A673 (cell line): ENCODE data around the gene TCAF1. TPM values are rescaled to one million over a fixed set of nuclear protein-coding genes. Genes with fewer than 3 reads are reported as not detected.

ENCODE experiments used
- BruUV-seq: library from RNA; stranded (reverse); fragments of 400-500 nt; replicated peaks from 2 replicates; lab custom pipeline; 2021; lab: Mats Ljungman, UMichigan
- CTCF ChIA-PET: fragments of 300-600 bp; sonication (Branson Sonifier 250); formaldehyde crosslinking; loops from one replicate; lab custom pipeline; 2022; ENCODE audit warnings: antibody characterized with exemption; lab: Charles Lee
- POLR2A ChIA-PET: fragments of 300-600 bp; sonication (Branson Sonifier 250); formaldehyde crosslinking; loops from one replicate; lab custom pipeline; 2022; ENCODE audit warnings: antibody characterized with exemption; ENCODE audit not compliant: low non-redundant PET; lab: Charles Lee
- DNase-seq: peaks from one replicate; pipeline ENCODE4 v3.0.0-alpha.2; 2015; ENCODE audit warnings: low spot score
- H3K27ac ChIP-seq: fragments of 200-600 bp; sonication (generic); 2 replicates; pipeline ENCODE4 v1.5.1; 2016; ENCODE audit warnings: mixed run types, low read depth, mild to moderate bottlenecking, mixed read lengths, antibody characterized with exemption, low read length; ENCODE audit not compliant: poor library complexity, severe bottlenecking
- H3K27me3 ChIP-seq: fragments of 200-600 bp; sonication (generic); replicated peaks from 2 replicates; pipeline ENCODE4 v1.6.1; 2017; ENCODE audit warnings: mixed run types, low read depth, mild to moderate bottlenecking, mixed read lengths, antibody characterized with exemption, low read length; ENCODE audit not compliant: insufficient read depth, poor library complexity
- H3K36me3 ChIP-seq: fragments of 200-600 bp; sonication (generic); 2 replicates; pipeline ENCODE4 v1.6.1; 2016; ENCODE audit warnings: mixed run types, mild to moderate bottlenecking, mixed read lengths, antibody characterized with exemption, low read length; ENCODE audit not compliant: insufficient read depth, poor library complexity, severe bottlenecking
- H3K4me1 ChIP-seq: fragments of 200-600 bp; sonication (generic); 2 replicates; pipeline ENCODE4 v1.6.1; 2017; ENCODE audit warnings: mixed run types, mild to moderate bottlenecking, mixed read lengths, antibody characterized with exemption, low read length; ENCODE audit not compliant: insufficient read depth, poor library complexity, severe bottlenecking
- H3K4me3 ChIP-seq: fragments of 200-600 bp; sonication (generic); 2 replicates; pipeline ENCODE4 v1.5.1; 2016; ENCODE audit warnings: low read depth, mixed run types, mild to moderate bottlenecking, mixed read lengths, low read length; ENCODE audit not compliant: poor library complexity, severe bottlenecking
- H3K9me3 ChIP-seq: fragments of 200-600 bp; sonication (generic); 2 replicates; pipeline ENCODE4 v1.6.1; 2016; ENCODE audit warnings: mixed run types, low read depth, mild to moderate bottlenecking, mixed read lengths, antibody characterized with exemption, low read length; ENCODE audit not compliant: poor library complexity, severe bottlenecking
- CTCF ChIP-seq: fragments of 300-800, 200-600 bp; sonication (generic); conservative IDR thresholded peaks from 2 replicates; pipeline ENCODE4 v1.5.1; 2017; ENCODE audit warnings: low read depth, mild to moderate bottlenecking, antibody characterized with exemption, low read length, moderate library complexity, mixed read lengths
- EZH2 ChIP-seq: fragments of 200-600 bp; sonication (generic); IDR thresholded peaks from 2 replicates; pipeline ENCODE4 v1.6.1; 2017; ENCODE audit warnings: borderline replicate concordance, low read depth, mild to moderate bottlenecking, mixed read lengths, antibody characterized with exemption, low read length; ENCODE audit not compliant: poor library complexity, severe bottlenecking
- intact Hi-C: fragments of 100-400 bp; cut with micrococcal nuclease; formaldehyde crosslinking; loops from one replicate; pipeline ENCODE4 v1.10.0; 2022; ENCODE audit not compliant: unreplicated experiment
- total RNA-seq: library from RNA; stranded (reverse); gene quantifications from 2 replicates; pipeline ENCODE4 v1.2.3, GENCODE V29; 2021

Gene TCAF1
- total RNA-seq, 1 experiment from 2014 or later: 38.6 TPM

DNA sequence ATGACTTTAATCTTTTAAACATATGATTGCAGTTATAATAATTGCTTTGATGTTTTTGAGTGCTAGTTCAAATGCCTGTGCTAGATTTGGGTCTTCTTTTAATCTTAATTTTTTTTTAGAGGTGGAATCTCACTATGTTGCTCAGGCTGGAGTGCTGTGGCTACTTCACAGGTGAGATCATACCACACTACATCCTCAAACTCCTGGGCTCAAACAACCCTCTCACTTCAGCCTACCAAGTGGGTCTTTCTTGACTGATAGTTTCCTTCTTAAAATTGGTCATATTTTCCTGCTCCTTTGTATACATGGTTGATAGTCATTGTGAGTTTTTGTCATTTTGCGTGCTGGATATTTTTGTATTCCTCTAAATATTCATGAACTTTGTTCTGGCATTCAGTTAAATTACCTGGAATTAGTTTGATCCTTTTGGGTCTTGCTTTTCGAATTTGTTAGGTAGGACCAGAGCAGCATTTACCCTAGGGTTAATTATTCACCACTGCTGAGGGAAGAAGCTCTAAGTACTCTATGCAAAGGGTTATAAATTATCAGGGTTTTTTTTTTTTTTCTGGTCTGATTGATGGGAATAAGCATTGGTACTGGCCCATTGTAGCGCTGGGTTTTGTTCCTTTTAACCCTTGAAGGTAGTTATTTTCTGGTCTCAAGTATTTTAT lies 12.1 kb upstream of the TCAF1 start:
- no TSS peak for BruUV-seq
- intact Hi-C loops: no loop called here
- H3K4me3 ChIP-seq: no peak overlapping the region
- no peak for TF ChIP-seq CTCF
- no peak for TF ChIP-seq EZH2
- H3K27me3 ChIP-seq: peaks cover 13% of the 10 kb centered on the region
- CTCF ChIA-PET: no interaction called here
- DNase-seq: no peak
- no peaks in the 10 kb centered on the region for H3K9me3 ChIP-seq
- H3K36me3 ChIP-seq: no peaks in the 10 kb centered on the region
- POLR2A ChIA-PET: no interaction called here
- no peak overlapping the region for H3K27ac ChIP-seq
- no peaks in the 10 kb centered on the region for H3K4me1 ChIP-seq

DNA sequence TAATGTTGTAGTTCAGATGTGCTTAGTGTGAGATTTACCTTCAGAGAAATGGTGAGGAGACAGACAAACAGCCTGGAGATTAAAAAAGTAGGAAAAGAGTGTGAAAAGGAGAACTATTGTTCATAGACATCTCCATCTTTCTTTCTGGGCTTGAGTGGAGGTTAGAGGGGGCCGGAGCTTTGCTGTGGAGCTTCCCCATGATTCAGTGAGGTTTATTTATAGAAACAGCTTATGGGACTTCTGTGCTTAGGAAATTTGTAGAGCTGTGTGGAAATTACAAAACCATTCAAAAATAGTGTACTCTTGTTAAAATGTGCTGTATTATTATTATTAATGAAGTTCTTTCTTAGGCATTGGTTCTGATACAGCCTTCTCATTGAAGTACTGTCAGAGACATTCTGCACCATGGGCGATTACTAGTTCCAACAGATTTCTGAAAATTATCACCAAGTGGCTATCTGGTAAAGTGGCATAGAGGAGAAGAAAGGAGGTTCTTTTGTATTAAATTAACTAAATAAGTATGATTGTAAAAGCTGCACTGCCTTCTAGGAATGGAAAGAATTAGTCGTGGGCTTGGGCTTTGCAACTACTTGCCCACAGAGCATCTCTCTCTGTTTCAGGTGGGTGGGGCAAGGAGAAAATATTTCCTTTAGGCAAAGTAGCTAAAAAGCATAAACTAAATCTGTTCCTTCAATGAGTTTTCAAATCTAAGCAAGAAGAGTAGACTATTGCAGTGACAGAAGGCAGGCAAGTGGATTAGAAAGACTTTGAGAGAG lies 8.7 kb upstream of the TCAF1 start:
- intact Hi-C loops: no loop called here
- H3K27ac ChIP-seq: no peak overlapping the region
- TF ChIP-seq EZH2 (no peak), CTCF (no peak)
- POLR2A ChIA-PET: no interaction called here
- no peaks in the 10 kb centered on the region for H3K36me3 ChIP-seq
- no peak for DNase-seq
- no peaks in the 10 kb centered on the region for H3K9me3 ChIP-seq
- no peak overlapping the region for H3K4me3 ChIP-seq
- BruUV-seq: no TSS peak
- CTCF ChIA-PET: no interaction called here
- H3K27me3 ChIP-seq: peaks cover 15% of the 10 kb centered on the region
- no peaks in the 10 kb centered on the region for H3K4me1 ChIP-seq

DNA sequence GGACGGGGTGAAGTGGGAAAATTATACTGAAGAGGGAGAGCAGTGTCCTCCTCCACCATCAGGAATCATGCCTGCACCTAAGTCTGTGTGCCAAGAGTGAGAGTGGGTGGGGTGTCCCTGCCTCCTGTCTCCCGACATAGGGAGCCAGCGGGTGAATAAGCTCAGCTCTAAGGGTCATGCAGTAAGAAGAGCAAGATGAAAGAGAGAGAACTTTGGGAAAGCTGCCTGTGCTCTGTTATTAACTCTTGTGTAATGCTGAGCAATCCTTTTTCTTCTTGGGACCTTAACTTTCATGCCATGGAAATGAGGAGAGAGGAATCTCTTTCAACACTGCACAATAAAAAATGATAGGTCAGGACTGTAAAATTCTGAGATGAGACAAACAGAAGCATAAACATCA lies 7.9 kb upstream of the TCAF1 start:
- ChIA-PET POLR2A (no interaction called here), CTCF (no interaction called here)
- Histone ChIP-seq H3K9me3 (no peaks in the 10 kb centered on the region), H3K4me3 (no peak overlapping the region), H3K36me3 (no peaks in the 10 kb centered on the region), H3K27me3 (peaks cover 15% of the 10 kb centered on the region), H3K27ac (no peak overlapping the region), H3K4me1 (no peaks in the 10 kb centered on the region)
- TF ChIP-seq CTCF: no peak
- no peak for TF ChIP-seq EZH2
- no TSS peak for BruUV-seq
- intact Hi-C loops: loop anchor here (10.0 kb wide), 1 partner anchor 215 kb away; the partner anchor contains the start of gene OR2A14
- no peak for DNase-seq
